ENCODE data around the gene PRKAG1. TPM values are rescaled to one million over a fixed set of nuclear protein-coding genes. Genes with fewer than 3 reads are reported as not detected.

Gene PRKAG1
- total and polyA plus RNA-seq, 10 of the 15 experiments (the other 5 are each of a cell fraction or from before 2014, with no cell fraction given), result 44.5 to 91.6 (median 60.9) TPM

GRCh38 chr12:49058366-49059044 is 39.9 kb upstream of the PRKAG1 start:
- Histone ChIP-seq H3K36me3 (ENCODE audit: control insufficient read depth in 2 of 2, insufficient read depth in 2 of 2, low read length in 1 of 2) (peaks cover 10 to 14% of the 10 kb centered on the region in 2 experiments), H3K27ac (ENCODE audit: control insufficient read depth, insufficient read depth) (peak overlapping the region; percentile 32), H3K79me2 (ENCODE audit: control insufficient read depth, insufficient read depth, low read length) (peaks cover 73% of the 10 kb centered on the region), H3K9me3 (replicated peaks; ENCODE audit: control insufficient read depth, insufficient read depth, low read length) (no peaks in the 10 kb centered on the region), H3K9ac (ENCODE audit: control insufficient read depth, insufficient read depth, low read length) (peak overlapping the region; percentile 98), H3K4me1 (ENCODE audit: control insufficient read depth, insufficient read depth, low read length) (peaks cover 6% of the 10 kb centered on the region), H4K20me1 (ENCODE audit: control insufficient read depth, insufficient read depth) (peaks cover 21% of the 10 kb centered on the region), H3K4me3 (peak overlapping the region; percentile 99), H3K4me2 (ENCODE audit: control insufficient read depth, insufficient read depth) (peak overlapping the region; percentile 88), H2AFZ (ENCODE audit: control insufficient read depth, low read depth, low read length) (no peak overlapping the region), H3K27me3 (replicated peaks in 1 of 2; ENCODE audit: control insufficient read depth in 2 of 2, insufficient read depth in 2 of 2, low read length in 1 of 2) (no peaks in the 10 kb centered on the region)
- WGBS (ENCODE audit: insufficient coverage, insufficient replicate concordance, low lambda C conversion rate, missing lambda C conversion rate), result 2% methylated on average over 5 of the region's 5 CpGs
- no TSS peak for BruUV-seq (replicated peaks)
- ATAC-seq, result no peak
- ChIA-PET SMC1A (ENCODE audit: uncharacterized antibody, unreplicated experiment) (interaction anchor here (0.6 to 1.5 kb wide), 9 partner anchors 9 to 954 kb away, joined by 3 to 7 read pairs (median 3); partner anchors contain the start of genes DDX23, DHH and RHEBL1), CTCF (interaction anchor here (0.6 to 5.0 kb wide), 13 partner anchors 12 to 207 kb away, joined by 3 to 26 read pairs (median 3); partner anchors contain the start of gene LMBR1L), POLR2A (interaction anchor here (0.8 to 5.4 kb wide), 7 partner anchors 8 to 73 kb away, joined by 3 to 32 read pairs (median 5); partner anchors contain the start of genes RHEBL1 and TUBA1B), RAD21 (ENCODE audit: unreplicated experiment) (interaction anchor here (0.7 to 1.5 kb wide), 7 partner anchors 9 to 614 kb away, joined by 3 to 5 read pairs (median 3); partner anchors contain the start of gene RHEBL1)
- FAIRE-seq, result no peak
- TF ChIP-seq NRF1 (conservative IDR thresholded peaks at IDR 0.05; ENCODE audit: low read depth, low read length) (no peak), MAX (IDR thresholded peaks at IDR 0.05; ENCODE audit: low read depth, low read length) (no peak), ZSCAN29 (IDR thresholded peaks at IDR 0.05) (no peak)
- TF ChIP-seq, protein P1, sequence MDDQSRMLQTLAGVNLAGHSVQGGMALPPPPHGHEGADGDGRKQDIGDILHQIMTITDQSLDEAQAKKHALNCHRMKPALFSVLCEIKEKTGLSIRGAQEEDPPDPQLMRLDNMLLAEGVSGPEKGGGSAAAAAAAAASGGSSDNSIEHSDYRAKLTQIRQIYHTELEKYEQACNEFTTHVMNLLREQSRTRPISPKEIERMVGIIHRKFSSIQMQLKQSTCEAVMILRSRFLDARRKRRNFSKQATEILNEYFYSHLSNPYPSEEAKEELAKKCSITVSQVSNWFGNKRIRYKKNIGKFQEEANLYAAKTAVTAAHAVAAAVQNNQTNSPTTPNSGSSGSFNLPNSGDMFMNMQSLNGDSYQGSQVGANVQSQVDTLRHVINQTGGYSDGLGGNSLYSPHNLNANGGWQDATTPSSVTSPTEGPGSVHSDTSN (IDR thresholded peaks at IDR 0.05; ENCODE audit: insufficient replicate concordance, low read depth, low read length), result no peak
- no peak for DNase-seq (ENCODE audit: low read depth, low spot score)
- intact Hi-C loops (cut with micrococcal nuclease; ENCODE audit: unreplicated experiment), result loop anchor here (1.0 kb wide), 1 partner anchor 72 kb away; no protein-coding TSS in a partner anchor
- in situ Hi-C loops (cut with MboI), result no loop called here

Data from GM12878 (cell line).